ENCODE measurements around the gene LGALS3.

DNA sequence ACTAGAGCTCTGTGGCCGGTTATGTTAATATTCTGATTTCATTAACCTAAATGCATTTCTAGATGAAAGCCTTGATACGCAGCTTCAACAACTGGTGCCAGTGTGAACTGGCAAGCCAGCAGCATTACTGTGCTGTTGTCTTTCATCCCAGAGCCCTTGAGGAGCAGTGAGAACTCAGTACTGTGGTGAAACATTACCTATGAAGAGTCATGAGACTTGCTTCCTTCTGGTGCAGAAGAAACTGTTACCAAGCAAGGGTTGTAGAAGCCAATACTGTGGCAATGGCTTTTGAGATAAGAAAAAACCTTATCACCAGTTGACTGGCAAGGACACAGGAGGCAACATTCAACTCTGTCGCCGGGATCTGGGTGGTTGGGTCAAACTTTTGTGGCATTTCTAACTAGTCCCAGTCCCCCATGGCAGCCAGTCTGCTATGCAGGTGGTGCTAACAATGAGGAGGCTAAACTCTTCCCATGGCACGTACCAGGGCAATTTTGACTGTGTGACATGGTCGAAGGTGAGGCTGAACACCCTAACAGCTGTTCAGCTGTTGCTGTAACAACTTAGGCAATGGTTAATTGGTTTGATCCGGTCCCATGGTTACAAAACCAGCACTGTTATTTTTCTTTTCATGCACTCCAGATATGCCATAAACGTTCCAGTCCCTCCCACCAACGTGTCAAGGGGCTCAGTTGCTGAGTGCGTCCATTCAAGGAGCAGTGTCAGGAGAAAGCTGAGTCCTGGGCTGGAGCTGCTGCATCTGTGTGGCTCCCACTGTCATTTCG lies 12.6 kb upstream of the LGALS3 start:
- TF ChIP-seq CTCF (optimal IDR thresholded peaks at IDR 0.05 in 1 of 3, IDR thresholded peaks at IDR 0.05 in 1 of 3, conservative IDR thresholded peaks at IDR 0.05 in 1 of 3; ENCODE audit: extremely low read depth in 1 of 3, insufficient read depth in 2 of 3, low read length in 3 of 3): no peak
- TF ChIP-seq EZH2 (IDR thresholded peaks at IDR 0.05; ENCODE audit: low read length): no peak

Data from keratinocyte (primary cell).